IPS DF 6.9 (cell line): ENCODE data around the gene TAPBP.
"Not testable (repeated sequence)": the region's sequence is repeated elsewhere in the genome, so short reads cannot be mapped to it uniquely, and the experiment has no call there.

ENCODE experiments used
- DNase-seq: peaks from one replicate; pipeline ENCODE4 v3.0.0-alpha.2; 2013; ENCODE audit warnings: low read depth, low spot score
- H3K27ac ChIP-seq: one replicate; pipeline ENCODE4 v1.5.1; 2013; ENCODE audit warnings: low read length, control low read depth
- H3K27me3 ChIP-seq: 2 replicates; pipeline ENCODE4 v1.6.1; 2013; ENCODE audit warnings: mild to moderate bottlenecking, low read length; ENCODE audit not compliant: control insufficient read depth, insufficient read depth
- H3K36me3 ChIP-seq: 2 replicates; pipeline ENCODE4 v1.6.1; 2013; ENCODE audit warnings: low read length; ENCODE audit not compliant: control insufficient read depth, insufficient read depth
- H3K4me1 ChIP-seq: 2 replicates; pipeline ENCODE4 v1.6.1; 2013; ENCODE audit warnings: low read length; ENCODE audit not compliant: control insufficient read depth, insufficient read depth
- H3K4me3 ChIP-seq: 2 replicates; pipeline ENCODE4 v1.5.1; 2013; ENCODE audit warnings: mild to moderate bottlenecking, low read length
- H3K9me3 ChIP-seq: 2 replicates; pipeline ENCODE4 v1.6.1; 2013; ENCODE audit warnings: low read length, inconsistent platforms; ENCODE audit not compliant: control insufficient read depth, insufficient read depth
- WGBS: extraction: QIAGEN DNeasy Blood & Tissue Kit; methylation state at CpG from one replicate; pipeline ENCODE4 v1.1.7; 2013; ENCODE audit warnings: mixed read lengths, missing lambda C conversion rate; ENCODE audit not compliant: insufficient read length, insufficient coverage; 5-methylcytosine and 5-hydroxymethylcytosine counted together

Gene TAPBP

DNA sequence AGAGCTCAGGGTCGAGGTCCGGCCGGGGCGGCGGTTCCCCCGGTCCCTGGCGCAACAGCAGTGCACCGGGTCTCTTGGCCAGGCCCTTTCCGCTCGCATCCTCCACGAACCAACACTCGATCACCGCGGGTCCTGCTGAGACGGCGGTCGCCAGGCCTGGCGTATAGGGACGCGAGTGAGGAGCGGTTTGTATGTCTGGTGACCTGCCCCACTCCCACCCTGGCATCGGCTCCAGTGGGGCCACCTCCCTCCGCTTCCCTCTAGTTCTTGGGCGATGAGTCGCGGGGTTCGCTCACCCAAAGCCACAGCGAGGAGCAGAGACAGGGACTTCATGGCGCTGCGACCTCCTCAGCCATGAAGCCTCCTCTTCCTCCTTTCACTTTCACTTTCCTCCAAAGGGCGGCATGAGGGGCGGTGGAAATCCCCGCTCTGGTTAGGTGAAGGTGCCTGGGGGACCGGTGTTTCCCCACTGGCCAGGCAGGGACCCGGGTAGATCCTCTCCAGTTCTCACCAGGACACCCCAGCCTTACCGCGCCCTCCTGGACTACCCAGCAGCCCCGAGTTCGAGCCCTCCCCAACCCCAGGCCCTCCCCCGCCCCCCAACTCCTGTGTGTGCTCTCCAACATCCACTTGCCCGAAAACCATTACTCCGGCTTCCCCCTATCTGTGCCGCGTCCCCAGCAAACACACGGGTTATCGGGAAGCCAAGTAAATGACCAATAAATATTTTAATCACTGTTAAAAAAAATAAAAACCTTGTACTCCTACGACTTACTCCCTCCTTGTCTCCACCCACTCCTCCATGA lies at the start of gene TAPBP:
TAPBP (minus strand) TSS at position 370 of the 806 bp plus-strand sequence; CDS start at position 333, 37 bp downstream.
- Histone ChIP-seq H3K4me1 (0 out of 2 replicates have a peak, but pooled peaks cover 5% of the 10 kb centered on the region), H3K9me3 (no peaks in the 10 kb centered on the region), H3K27ac (no peak within 1 kb of the TSS), H3K36me3 (peaks cover 3% of the 10 kb centered on the region), H3K4me3 (peak within 1 kb of the TSS; percentile 76), H3K27me3 (no peaks in the 10 kb centered on the region)
- WGBS, result no CpG with 5 or more reads among the region's 47 CpGs
- no peak for DNase-seq

DNA sequence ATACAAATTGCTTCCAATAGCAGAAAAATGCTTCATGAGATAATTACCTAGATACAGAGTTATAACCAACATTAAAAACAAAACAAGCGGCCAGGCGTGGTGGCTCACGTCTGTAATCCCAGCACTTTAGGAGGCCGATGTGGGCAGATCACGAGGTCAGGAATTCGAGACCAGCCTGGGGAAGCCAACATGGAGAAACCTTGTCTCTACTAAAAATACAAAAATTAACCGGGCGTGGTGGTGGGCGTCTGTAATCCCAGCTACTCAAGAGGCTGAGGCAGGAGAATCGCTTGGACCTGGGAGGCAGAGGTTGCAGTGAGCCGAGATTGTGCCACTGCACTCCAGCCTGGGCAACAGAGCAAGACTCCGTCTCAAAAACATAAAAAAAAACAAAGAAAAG lies 49.6 kb upstream of the TAPBP start:
- H3K27me3 ChIP-seq, H3K4me3 ChIP-seq, H3K9me3 ChIP-seq, DNase-seq, H3K27ac ChIP-seq, H3K36me3 ChIP-seq, H3K4me1 ChIP-seq: not testable (repeated sequence)
- no CpG with 5 or more reads among the region's 12 CpGs for WGBS

GRCh38 chr6:33359331-33359730 lies 45.5 kb upstream of the TAPBP start:
- no peaks in the 10 kb centered on the region for H3K9me3 ChIP-seq
- H3K4me1 ChIP-seq, result no peaks in the 10 kb centered on the region
- H3K36me3 ChIP-seq, result no peaks in the 10 kb centered on the region
- no peak overlapping the region for H3K4me3 ChIP-seq
- DNase-seq, result no peak
- no peak overlapping the region for H3K27ac ChIP-seq
- no peaks in the 10 kb centered on the region for H3K27me3 ChIP-seq

- not testable (repeated sequence) for H3K36me3 ChIP-seq, H3K4me1 ChIP-seq, H3K4me3 ChIP-seq, DNase-seq, H3K27me3 ChIP-seq, H3K27ac ChIP-seq, H3K9me3 ChIP-seq
- WGBS, result no CpG with 5 or more reads among the region's 13 CpGs
These were observed 43.4 kb upstream of the TAPBP start for GRCh38 chr6:33357160-33357871.

- no peaks in the 10 kb centered on the region for H3K27me3 ChIP-seq
- no peaks in the 10 kb centered on the region for H3K36me3 ChIP-seq
- H3K27ac ChIP-seq, result no peak overlapping the region
- H3K9me3 ChIP-seq, result no peaks in the 10 kb centered on the region
- DNase-seq, result no peak
- WGBS, result no CpG with 5 or more reads among the region's 3 CpGs
- H3K4me1 ChIP-seq, result no peaks in the 10 kb centered on the region
- no peak overlapping the region for H3K4me3 ChIP-seq
These were observed 42.4 kb upstream of the TAPBP start for GRCh38 chr6:33356295-33356694.

DNA sequence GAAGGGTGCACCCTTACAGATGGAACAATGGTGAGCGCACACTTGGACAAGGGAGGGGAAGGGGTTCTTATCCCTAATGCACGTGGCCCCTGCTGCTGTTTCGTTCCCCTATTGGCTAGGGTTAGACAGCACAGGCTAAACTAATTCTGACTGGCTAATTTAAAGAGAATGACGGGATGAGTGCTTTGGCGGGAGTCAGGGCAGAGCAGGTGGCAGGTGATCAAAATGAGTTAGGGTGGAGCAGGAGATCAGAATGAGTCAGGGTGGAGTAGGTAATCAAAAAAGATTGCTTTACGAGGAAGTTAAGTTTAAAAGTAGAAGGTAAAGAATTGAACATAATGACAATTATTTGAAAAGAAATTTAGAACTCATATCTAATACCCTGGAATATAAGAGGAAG lies 42.0 kb upstream of the TAPBP start:
- H3K36me3 ChIP-seq, DNase-seq, H3K4me3 ChIP-seq, H3K27ac ChIP-seq, H3K4me1 ChIP-seq, H3K27me3 ChIP-seq, H3K9me3 ChIP-seq: not testable (repeated sequence)
- no CpG with 5 or more reads among the region's 6 CpGs for WGBS

DNA sequence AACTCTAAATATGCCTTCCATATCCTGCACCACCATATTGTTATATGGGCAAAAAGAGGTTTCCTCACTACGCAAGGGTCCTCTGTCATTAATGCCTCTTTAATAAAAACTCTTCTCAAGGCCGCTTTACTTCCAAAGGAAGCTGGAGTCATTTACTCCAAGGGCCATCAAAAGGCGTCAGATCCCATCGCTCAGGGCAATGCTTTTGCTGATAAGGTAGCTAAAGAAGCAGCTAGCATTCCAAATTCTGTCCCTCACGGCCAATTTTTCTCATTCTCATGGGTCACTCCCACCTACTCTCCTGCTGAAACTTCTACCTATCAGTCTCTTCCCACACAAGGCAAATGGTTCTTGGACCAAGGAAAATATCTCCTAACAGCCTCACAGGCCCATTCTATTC lies 33.9 kb upstream of the TAPBP start:
- H3K4me1 ChIP-seq, result no peaks in the 10 kb centered on the region
- no peak overlapping the region for H3K4me3 ChIP-seq
- no peaks in the 10 kb centered on the region for H3K9me3 ChIP-seq
- no peak for DNase-seq
- no peaks in the 10 kb centered on the region for H3K27me3 ChIP-seq
- H3K27ac ChIP-seq, result no peak overlapping the region
- WGBS, result no CpG with 5 or more reads among the region's 5 CpGs
- H3K36me3 ChIP-seq, result no peaks in the 10 kb centered on the region

- WGBS, result 100% methylated on average over 1 of the region's 5 CpGs
- H3K4me3 ChIP-seq, H3K27me3 ChIP-seq, H3K27ac ChIP-seq, H3K4me1 ChIP-seq, H3K36me3 ChIP-seq, DNase-seq, H3K9me3 ChIP-seq: not testable (repeated sequence)
These were observed 33.1 kb upstream of the TAPBP start for GRCh38 chr6:33346972-33347371.

DNA sequence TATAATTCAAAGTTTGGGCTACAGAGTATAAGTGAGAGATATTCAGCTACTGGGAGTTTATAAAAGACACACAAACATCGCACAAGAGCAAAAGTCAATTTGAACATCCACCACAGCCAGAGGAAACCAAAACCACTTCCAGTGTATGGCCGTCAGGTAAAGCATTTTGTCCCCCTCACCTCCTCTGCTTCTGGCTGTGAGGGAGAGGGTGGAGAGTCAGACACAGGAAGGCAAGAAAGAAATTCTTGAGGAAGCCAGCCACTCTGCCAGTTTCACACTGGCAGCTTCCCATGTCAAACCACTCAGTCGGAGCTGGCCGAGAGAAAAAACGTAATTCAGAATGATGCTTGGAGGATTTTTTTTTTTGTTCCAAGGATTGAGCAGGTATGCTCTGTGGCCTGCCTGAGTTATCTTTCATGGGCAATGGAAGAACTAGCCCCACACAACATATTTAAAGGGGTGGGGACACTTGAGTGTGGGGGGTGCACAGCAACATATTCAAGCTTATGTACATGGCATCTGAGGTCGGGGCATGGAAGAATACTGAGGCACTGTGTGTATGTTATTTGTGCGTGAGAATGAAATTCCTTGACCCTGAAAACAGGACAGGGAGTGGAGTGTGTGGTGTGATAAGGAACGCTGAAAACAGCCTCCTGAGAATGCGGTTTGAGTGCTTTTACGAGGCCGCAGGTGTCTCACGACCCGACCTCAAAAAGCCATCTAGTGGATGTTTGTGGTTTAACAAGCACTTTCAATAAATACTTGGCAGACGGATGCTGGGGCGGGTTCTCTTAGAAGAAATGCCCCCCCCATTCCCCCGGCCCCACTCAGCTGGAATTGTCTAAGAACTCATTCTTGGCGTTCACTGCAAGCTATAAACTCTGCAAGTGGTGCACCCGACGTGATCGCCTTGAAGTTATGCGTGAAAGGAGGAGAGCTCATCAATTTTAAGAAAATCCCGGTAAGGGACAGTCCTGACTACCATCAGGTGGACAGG lies 31.1 kb upstream of the TAPBP start:
- Histone ChIP-seq H3K4me3 (no peak overlapping the region), H3K36me3 (no peaks in the 10 kb centered on the region), H3K27me3 (no peaks in the 10 kb centered on the region), H3K27ac (no peak overlapping the region), H3K4me1 (no peaks in the 10 kb centered on the region), H3K9me3 (no peaks in the 10 kb centered on the region)
- DNase-seq, result no peak
- no CpG with 5 or more reads among the region's 22 CpGs for WGBS

GRCh38 chr6:33343953-33344611 lies 30.2 kb upstream of the TAPBP start:
- DNase-seq, result no peak
- no peak overlapping the region for H3K27ac ChIP-seq
- no peak overlapping the region for H3K4me3 ChIP-seq
- H3K27me3 ChIP-seq, result no peaks in the 10 kb centered on the region
- H3K9me3 ChIP-seq, result no peaks in the 10 kb centered on the region
- H3K4me1 ChIP-seq, result no peaks in the 10 kb centered on the region
- no CpG with 5 or more reads among the region's 6 CpGs for WGBS
- no peaks in the 10 kb centered on the region for H3K36me3 ChIP-seq
